Stimulated activated CD8-positive, alpha-beta memory T cell treated with anti-CD3 and anti-CD28 coated beads, Interleukin-12 subunit alpha, Interleukin-12 subunit beta, amount 100 ng/mL, for 24 hours (primary cell): ENCODE results near the gene TULP4.
"Not testable (repeated sequence)": the region's sequence is repeated elsewhere in the genome, so short reads cannot be mapped to it uniquely, and the experiment has no call there.

Experiments
- DNase-seq: peaks from one replicate; pipeline ENCODE4 v3.0.0-alpha.2; 2020; ENCODE audit errors: extremely low read depth

The TULP4 gene

GRCh38 chr6:158391276-158391675 lies 79.0 kb downstream of the TULP4 start:
- DNase-seq: no peak

- DNase-seq: not testable (repeated sequence)
These were observed 79.7 kb downstream of the TULP4 start for GRCh38 chr6:158391977-158392376.

- DNase-seq: no peak
These were observed 83.9 kb downstream of the TULP4 start for GRCh38 chr6:158396136-158396535.

GRCh38 chr6:158397578-158397977 lies 85.3 kb downstream of the TULP4 start:
- DNase-seq: no peak

GRCh38 chr6:158398252-158399024 lies 86.2 kb downstream of the TULP4 start:
- DNase-seq: no peak

GRCh38 chr6:158399040-158399700 lies 86.9 kb downstream of the TULP4 start:
- no peak for DNase-seq

- no peak for DNase-seq
These were observed 89.9 kb downstream of the TULP4 start for GRCh38 chr6:158402184-158402583.

GRCh38 chr6:158405321-158405831 lies 93.1 kb downstream of the TULP4 start:
- DNase-seq: not testable (repeated sequence)

- DNase-seq: no peak
These were observed 93.7 kb downstream of the TULP4 start for GRCh38 chr6:158405933-158406332.

GRCh38 chr6:158406736-158407135 lies 94.5 kb downstream of the TULP4 start:
- DNase-seq: no peak

- DNase-seq: no peak
These were observed 95.7 kb downstream of the TULP4 start for GRCh38 chr6:158408013-158408412.

GRCh38 chr6:158408552-158409130 lies 96.4 kb downstream of the TULP4 start:
- DNase-seq: no peak

GRCh38 chr6:158409451-158409850 lies 97.2 kb downstream of the TULP4 start:
- DNase-seq: no peak

- no peak for DNase-seq
These were observed 98.5 kb downstream of the TULP4 start for GRCh38 chr6:158410784-158411183.

- DNase-seq: no peak
These were observed 99.7 kb downstream of the TULP4 start for GRCh38 chr6:158411998-158412397.

- DNase-seq: no peak
These were observed 100.8 kb downstream of the TULP4 start for GRCh38 chr6:158413028-158413427.

- DNase-seq: no peak
These were observed 101.7 kb downstream of the TULP4 start for GRCh38 chr6:158413814-158414565.

- DNase-seq: no peak
These were observed 102.6 kb downstream of the TULP4 start for GRCh38 chr6:158414851-158415262.

- no peak for DNase-seq
These were observed 103.4 kb downstream of the TULP4 start for GRCh38 chr6:158415666-158416065.

- DNase-seq: no peak
These were observed 104.9 kb downstream of the TULP4 start for GRCh38 chr6:158416883-158417759.

- no peak for DNase-seq
These were observed 105.5 kb downstream of the TULP4 start for GRCh38 chr6:158417760-158418098.
